ENCODE results near the gene IFT25. TPM values are rescaled to one million over a fixed set of nuclear protein-coding genes. Genes with fewer than 3 reads are reported as not detected.

Gene IFT25
- total RNA-seq, 1 donor from 2014 or later = 19.4 TPM

GRCh38 chr1:53895421-53895820 lies 50.1 kb downstream of the IFT25 start:
- H3K9me3 ChIP-seq = no peaks in the 10 kb centered on the region
- H3K4me3 ChIP-seq = no peak overlapping the region
- no peaks in the 10 kb centered on the region for H3K27me3 ChIP-seq
- H3K36me3 ChIP-seq = no peaks in the 10 kb centered on the region
- peaks cover 36% of the 10 kb centered on the region for H3K4me1 ChIP-seq
- intact Hi-C loops (cut with DNase I) = no loop called here
- no peak overlapping the region for H3K27ac ChIP-seq
- TF ChIP-seq, protein P1, sequence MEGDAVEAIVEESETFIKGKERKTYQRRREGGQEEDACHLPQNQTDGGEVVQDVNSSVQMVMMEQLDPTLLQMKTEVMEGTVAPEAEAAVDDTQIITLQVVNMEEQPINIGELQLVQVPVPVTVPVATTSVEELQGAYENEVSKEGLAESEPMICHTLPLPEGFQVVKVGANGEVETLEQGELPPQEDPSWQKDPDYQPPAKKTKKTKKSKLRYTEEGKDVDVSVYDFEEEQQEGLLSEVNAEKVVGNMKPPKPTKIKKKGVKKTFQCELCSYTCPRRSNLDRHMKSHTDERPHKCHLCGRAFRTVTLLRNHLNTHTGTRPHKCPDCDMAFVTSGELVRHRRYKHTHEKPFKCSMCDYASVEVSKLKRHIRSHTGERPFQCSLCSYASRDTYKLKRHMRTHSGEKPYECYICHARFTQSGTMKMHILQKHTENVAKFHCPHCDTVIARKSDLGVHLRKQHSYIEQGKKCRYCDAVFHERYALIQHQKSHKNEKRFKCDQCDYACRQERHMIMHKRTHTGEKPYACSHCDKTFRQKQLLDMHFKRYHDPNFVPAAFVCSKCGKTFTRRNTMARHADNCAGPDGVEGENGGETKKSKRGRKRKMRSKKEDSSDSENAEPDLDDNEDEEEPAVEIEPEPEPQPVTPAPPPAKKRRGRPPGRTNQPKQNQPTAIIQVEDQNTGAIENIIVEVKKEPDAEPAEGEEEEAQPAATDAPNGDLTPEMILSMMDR (IDR thresholded peaks at IDR 0.05) = no peak
- TF ChIP-seq POLR2AphosphoS5 (IDR thresholded peaks at IDR 0.05; ENCODE audit: insufficient read depth in 1 of 2, low read depth in 1 of 2) (no peak), POLR2A (IDR thresholded peaks at IDR 0.05) (no peak)
- DNase-seq (ENCODE audit: extremely low spot score in 2 of 2) = no peak

GRCh38 chr1:53894644-53895043 lies 50.9 kb downstream of the IFT25 start:
- intact Hi-C loops (cut with DNase I) = loop anchor here (5.0 kb wide), 1 partner anchor 53 kb away; the partner anchor contains the start of genes IFT25 and LRRC42
- no peak for DNase-seq (ENCODE audit: extremely low spot score in 2 of 2)
- no peaks in the 10 kb centered on the region for H3K36me3 ChIP-seq
- peaks cover 41% of the 10 kb centered on the region for H3K4me1 ChIP-seq
- H3K4me3 ChIP-seq = no peak overlapping the region
- no peaks in the 10 kb centered on the region for H3K27me3 ChIP-seq
- H3K27ac ChIP-seq = no peak overlapping the region
- TF ChIP-seq POLR2A (IDR thresholded peaks at IDR 0.05) = no peak
- no peaks in the 10 kb centered on the region for H3K9me3 ChIP-seq

DNA sequence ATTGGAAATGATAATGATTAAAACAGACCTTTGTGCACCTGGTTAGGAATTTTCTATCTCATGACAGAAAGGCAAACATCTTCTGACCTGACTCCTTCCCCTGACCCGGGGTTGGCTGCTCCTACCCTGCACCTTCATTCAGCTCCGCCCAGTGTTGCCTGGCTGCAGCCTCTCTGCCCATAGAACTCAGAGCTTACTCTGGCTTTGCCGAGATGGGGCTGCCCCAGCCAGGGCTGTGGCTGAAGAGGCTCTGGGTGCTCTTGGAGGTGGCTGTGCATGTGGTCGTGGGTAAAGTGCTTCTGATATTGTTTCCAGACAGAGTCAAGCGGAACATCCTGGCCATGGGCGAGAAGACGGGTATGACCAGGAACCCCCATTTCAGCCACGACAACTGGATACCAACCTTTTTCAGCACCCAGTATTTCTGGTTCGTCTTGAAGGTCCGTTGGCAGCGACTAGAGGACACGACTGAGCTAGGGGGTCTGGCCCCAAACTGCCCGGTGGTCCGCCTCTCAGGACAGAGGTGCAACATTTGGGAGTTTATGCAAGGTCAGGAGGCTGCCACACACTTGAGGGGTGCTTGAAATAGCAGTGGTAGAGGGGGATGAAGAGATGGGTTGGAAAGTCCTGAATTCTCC lies 51.4 kb downstream of the IFT25 start, which contains the start of gene DIO1:
TSS of gene DIO1 (plus strand) at position 189 of the 638 bp plus-strand sequence. CDS start at position 213, 24 bp downstream.
- H3K36me3 ChIP-seq = no peaks in the 10 kb centered on the region
- no peak within 1 kb of the TSS for H3K27ac ChIP-seq
- H3K27me3 ChIP-seq = no peaks in the 10 kb centered on the region
- H3K4me3 ChIP-seq = no peak within 1 kb of the TSS
- no peaks in the 10 kb centered on the region for H3K9me3 ChIP-seq
- intact Hi-C loops (cut with DNase I) = loop anchor here (5.0 kb wide), 1 partner anchor 53 kb away; the partner anchor contains the start of genes IFT25 and LRRC42
- no peak for DNase-seq (ENCODE audit: extremely low spot score in 2 of 2)
- H3K4me1 ChIP-seq = peaks cover 37% of the 10 kb centered on the region
- TF ChIP-seq POLR2AphosphoS5 (IDR thresholded peaks at IDR 0.05; ENCODE audit: insufficient read depth in 1 of 2, low read depth in 1 of 2) = no peak
- TF ChIP-seq POLR2A (IDR thresholded peaks at IDR 0.05) = no peak
- TF ChIP-seq, protein P1 (IDR thresholded peaks at IDR 0.05) = no peak

GRCh38 chr1:53892911-53893310 lies 52.6 kb downstream of the IFT25 start:
- TF ChIP-seq, protein P1 (IDR thresholded peaks at IDR 0.05) = no peak
- TF ChIP-seq POLR2A (IDR thresholded peaks at IDR 0.05) (no peak), POLR2AphosphoS5 (IDR thresholded peaks at IDR 0.05; ENCODE audit: insufficient read depth in 1 of 2, low read depth in 1 of 2) (no peak)
- Histone ChIP-seq H3K9me3 (no peaks in the 10 kb centered on the region), H3K27me3 (no peaks in the 10 kb centered on the region), H3K4me3 (no peak overlapping the region), H3K27ac (no peak overlapping the region), H3K4me1 (peaks cover 43% of the 10 kb centered on the region), H3K36me3 (no peaks in the 10 kb centered on the region)
- intact Hi-C loops (cut with DNase I) = loop anchor here (5.0 kb wide), 1 partner anchor 54 kb away; the partner anchor contains the start of genes IFT25 and LRRC42
- DNase-seq (ENCODE audit: extremely low spot score in 2 of 2) = no peak

GRCh38 chr1:53891678-53892077 lies 53.8 kb downstream of the IFT25 start:
- intact Hi-C loops (cut with DNase I) = loop anchor here (5.0 kb wide), 1 partner anchor 56 kb away; the partner anchor contains the start of genes IFT25 and LRRC42
- TF ChIP-seq, protein P1 (IDR thresholded peaks at IDR 0.05) = no peak
- TF ChIP-seq POLR2A (IDR thresholded peaks at IDR 0.05) (no peak), POLR2AphosphoS5 (IDR thresholded peaks at IDR 0.05; ENCODE audit: insufficient read depth in 1 of 2, low read depth in 1 of 2) (no peak)

More at GRCh38 chr1:53891678-53892077, 53.8 kb downstream of the IFT25 start:
- Histone ChIP-seq H3K27ac (no peak overlapping the region), H3K36me3 (peaks cover 0 to 4% of the 10 kb centered on the region in 2 donors), H3K4me1 (peaks cover 33% of the 10 kb centered on the region), H3K27me3 (no peaks in the 10 kb centered on the region), H3K9me3 (no peaks in the 10 kb centered on the region), H3K4me3 (no peak overlapping the region)
- DNase-seq (ENCODE audit: extremely low spot score in 2 of 2) = no peak
